ENCODE data around the gene TTC13. TPM values are rescaled to one million over a fixed set of nuclear protein-coding genes. Genes with fewer than 3 reads are reported as not detected.

The TTC13 gene
- total RNA-seq, 1 donor from 2014 or later, result 18.6 TPM

- intact Hi-C loops (cut with DNase I), result no loop called here
- Histone ChIP-seq H3K27ac (no peak overlapping the region), H3K9me3 (no peaks in the 10 kb centered on the region), H3K4me1 (no peaks in the 10 kb centered on the region), H3K4me3 (no peak overlapping the region), H3K36me3 (peaks cover 44% of the 10 kb centered on the region), H3K27me3 (no peaks in the 10 kb centered on the region)
- ATAC-seq (no peak), DNase-seq (no peak)
- TF ChIP-seq CTCF (IDR thresholded peaks at IDR 0.05), result no peak
Measured at GRCh38 chr1:230958370-230958769, 20.3 kb downstream of the TTC13 start.

DNA sequence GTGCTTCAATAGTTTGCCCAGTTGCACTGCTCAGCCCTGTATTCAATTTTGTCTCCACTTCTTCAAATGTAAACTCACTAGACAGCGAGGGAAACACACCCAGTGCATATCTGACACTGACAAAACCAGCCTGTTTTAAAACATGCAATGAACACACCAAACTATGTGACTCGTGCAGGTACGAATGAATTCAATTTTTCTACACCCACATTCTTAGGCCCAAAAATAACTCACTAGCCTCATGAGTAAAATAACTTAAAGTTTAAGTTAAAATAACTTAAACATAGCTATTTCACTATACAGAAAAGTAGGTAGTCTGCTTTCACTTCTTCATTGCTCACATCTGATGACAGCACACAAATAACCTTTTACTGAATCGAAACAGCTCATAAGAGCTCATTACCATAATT is 21.1 kb downstream of the TTC13 start:
- H3K27ac ChIP-seq, result no peak overlapping the region
- no peaks in the 10 kb centered on the region for H3K9me3 ChIP-seq
- intact Hi-C loops (cut with DNase I), result no loop called here
- peaks cover 50% of the 10 kb centered on the region for H3K36me3 ChIP-seq
- ATAC-seq (no peak), DNase-seq (no peak)
- TF ChIP-seq CTCF (IDR thresholded peaks at IDR 0.05), result no peak
- H3K27me3 ChIP-seq, result no peaks in the 10 kb centered on the region
- no peak overlapping the region for H3K4me3 ChIP-seq
- H3K4me1 ChIP-seq, result no peaks in the 10 kb centered on the region

DNA sequence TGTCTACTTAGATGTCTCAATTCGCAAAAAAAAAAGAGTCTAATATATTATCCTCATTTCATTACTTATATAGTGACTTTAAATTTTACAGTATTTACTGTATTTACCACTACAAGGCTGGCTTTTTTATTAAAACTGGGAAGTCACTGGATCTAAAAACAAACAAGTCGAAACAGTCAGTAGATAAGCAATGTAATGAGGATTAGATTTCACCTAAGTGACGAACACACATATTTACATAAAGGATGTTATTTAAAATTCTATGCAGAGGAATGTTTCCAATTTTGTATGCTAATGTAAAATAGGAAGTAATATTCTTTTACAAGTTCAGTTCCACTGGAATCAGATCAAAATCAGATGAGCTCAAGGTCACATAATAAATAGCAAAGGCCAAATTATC is 28.3 kb downstream of the TTC13 start:
- no peak for TF ChIP-seq CTCF (IDR thresholded peaks at IDR 0.05)
- Histone ChIP-seq H3K9me3 (no peaks in the 10 kb centered on the region), H3K4me3 (no peak overlapping the region), H3K36me3 (peaks cover 24% of the 10 kb centered on the region), H3K27me3 (no peaks in the 10 kb centered on the region), H3K27ac (no peak overlapping the region), H3K4me1 (no peaks in the 10 kb centered on the region)
- DNase-seq, result no peak
- ATAC-seq, result no peak
- intact Hi-C loops (cut with DNase I), result no loop called here

DNA sequence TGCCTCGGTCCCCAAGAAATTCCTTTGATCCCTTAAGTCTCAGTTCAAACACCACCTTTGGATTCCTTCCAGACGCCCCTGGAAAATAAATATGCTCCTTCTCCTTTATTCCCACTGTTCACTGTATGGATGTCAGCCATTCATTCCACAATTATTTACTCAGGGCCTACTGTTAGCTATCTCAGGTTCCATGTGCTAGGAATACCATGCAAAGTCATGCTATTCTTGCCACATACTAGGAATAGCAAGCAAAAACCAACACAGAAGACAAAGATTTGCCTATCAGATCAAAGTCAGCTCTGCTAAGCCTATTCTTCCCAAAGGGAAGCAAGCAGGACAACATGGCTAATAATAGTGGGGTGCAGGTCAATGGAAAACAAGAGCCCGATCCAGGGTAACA is 29.8 kb downstream of the TTC13 start:
- DNase-seq (no peak), ATAC-seq (no peak)
- no peaks in the 10 kb centered on the region for H3K4me1 ChIP-seq
- no peaks in the 10 kb centered on the region for H3K9me3 ChIP-seq
- intact Hi-C loops (cut with DNase I), result no loop called here
- no peak overlapping the region for H3K27ac ChIP-seq
- H3K36me3 ChIP-seq, result peaks cover 31% of the 10 kb centered on the region
- H3K27me3 ChIP-seq, result no peaks in the 10 kb centered on the region
- no peak for TF ChIP-seq CTCF (IDR thresholded peaks at IDR 0.05)
- H3K4me3 ChIP-seq, result no peak overlapping the region

- H3K27me3 ChIP-seq, result no peaks in the 10 kb centered on the region
- TF ChIP-seq CTCF (IDR thresholded peaks at IDR 0.05), result no peak
- no peak overlapping the region for H3K27ac ChIP-seq
- H3K9me3 ChIP-seq, result no peaks in the 10 kb centered on the region
- intact Hi-C loops (cut with DNase I), result no loop called here
- H3K4me3 ChIP-seq, result no peak overlapping the region
- no peaks in the 10 kb centered on the region for H3K4me1 ChIP-seq
- peaks cover 32% of the 10 kb centered on the region for H3K36me3 ChIP-seq
- DNase-seq (no peak), ATAC-seq (no peak)
Measured at GRCh38 chr1:230948301-230948700, 30.4 kb downstream of the TTC13 start.

DNA sequence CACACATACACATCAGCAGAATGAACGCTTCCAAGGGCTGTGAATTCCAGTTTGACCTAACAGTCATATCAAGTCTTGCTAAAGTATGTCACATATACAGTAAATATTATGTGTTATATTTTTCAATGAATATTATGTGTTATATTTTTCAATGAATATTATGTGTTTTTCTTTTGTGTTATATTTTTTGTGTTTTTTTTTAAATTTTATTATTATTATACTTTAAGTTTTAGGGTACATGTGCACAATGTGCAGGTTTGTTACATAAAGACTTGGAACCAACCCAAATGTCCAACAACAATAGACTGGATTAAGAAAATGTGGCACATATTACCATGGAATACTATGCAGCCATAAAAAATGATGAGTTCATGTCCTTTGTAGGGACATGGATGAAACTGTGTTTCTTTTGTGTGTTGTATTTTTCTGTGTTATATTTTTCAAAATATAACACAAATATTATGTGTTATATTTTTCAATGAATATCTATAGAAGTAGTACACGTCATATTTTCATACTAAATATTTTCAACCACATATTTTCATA is 35.5 kb downstream of the TTC13 start:
- Histone ChIP-seq H3K4me3 (no peak overlapping the region), H3K9me3 (no peaks in the 10 kb centered on the region), H3K27me3 (no peaks in the 10 kb centered on the region), H3K36me3 (peaks cover 24% of the 10 kb centered on the region), H3K4me1 (no peaks in the 10 kb centered on the region), H3K27ac (no peak overlapping the region)
- intact Hi-C loops (cut with DNase I), result no loop called here
- no peak for ATAC-seq
- no peak for TF ChIP-seq CTCF (IDR thresholded peaks at IDR 0.05)
- no peak for DNase-seq
